ENCODE measurements around the gene UNC13B. TPM values are rescaled to one million over a fixed set of nuclear protein-coding genes. Genes with fewer than 3 reads are reported as not detected.

UNC13B gene
- total and polyA plus RNA-seq, 9 of the 15 experiments (the other 6 are each of a cell fraction or from before 2014, with no cell fraction given): 2.4 to 11.5 (median 8.6) TPM

DNA sequence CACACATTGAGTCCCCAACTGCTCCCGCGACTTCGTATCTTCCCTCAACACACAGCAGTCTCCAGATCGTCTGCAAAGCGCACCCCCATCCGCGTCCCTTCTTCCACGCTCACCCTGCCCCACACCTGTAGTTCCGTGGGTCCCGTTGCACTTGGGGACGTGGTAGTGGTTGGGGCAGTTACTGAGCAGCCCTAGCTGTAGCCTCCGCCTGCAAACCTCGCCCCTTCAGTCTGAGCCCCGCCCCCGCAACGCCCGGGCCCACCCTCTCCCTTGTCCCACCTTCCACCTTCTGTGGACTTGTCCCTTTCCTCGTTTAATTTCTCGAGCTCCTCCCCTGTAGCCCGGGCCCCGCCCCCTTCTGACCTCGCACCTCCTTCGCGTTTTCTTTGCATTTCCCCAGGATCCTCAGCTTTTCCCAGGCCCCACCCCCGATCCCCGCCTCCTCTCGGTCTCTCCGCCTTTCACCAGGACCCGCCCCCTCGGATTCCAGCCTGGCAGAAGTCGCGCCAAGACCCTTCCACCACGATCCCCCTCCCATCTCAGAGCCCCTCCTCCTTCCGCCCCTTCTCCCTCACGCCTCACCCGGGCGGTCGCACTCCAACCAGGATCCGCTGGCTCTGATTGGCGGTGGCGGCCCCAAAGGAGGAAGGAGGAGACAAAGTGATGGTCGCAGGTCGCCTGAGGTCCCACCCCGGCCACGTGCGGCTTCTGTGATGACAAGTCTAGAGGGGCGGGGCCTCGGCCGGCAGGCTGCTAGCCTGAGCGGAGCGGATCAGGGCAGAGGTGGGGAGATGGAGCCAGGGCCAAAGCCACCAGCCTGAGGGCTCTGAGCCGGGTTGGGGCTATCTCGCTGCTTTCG, 45.9 kb upstream of the UNC13B start, which contains the start of gene ATOSB (continued):
- TF ChIP-seq ZNF398 (CRISPR knock-in tag; IDR thresholded peaks at IDR 0.05) (no peak), TCF7L2 (IDR thresholded peaks at IDR 0.05; ENCODE audit: low read depth, low read length) (no peak), SNIP1 (IDR thresholded peaks at IDR 0.05; ENCODE audit: low read depth) (peak; percentile 86), KAT7 (CRISPR knock-in tag; IDR thresholded peaks at IDR 0.05; ENCODE audit: borderline replicate concordance) (no peak), PCBP2 (IDR thresholded peaks at IDR 0.05; ENCODE audit: low read depth, low read length, poor library complexity, severe bottlenecking) (no peak), NBN (IDR thresholded peaks at IDR 0.05; ENCODE audit: low read depth) (no peak), ZFX (CRISPR knock-in tag; IDR thresholded peaks at IDR 0.05) (peak; percentile 37; the same call in 1 of the 2 replicates), POLR2A (conservative IDR thresholded peaks at IDR 0.05) (peak; percentile 50; the same call in 1 of the 2 replicates), KDM2B (CRISPR knock-in tag; IDR thresholded peaks at IDR 0.05) (no peak), SUPT5H (IDR thresholded peaks at IDR 0.05) (peak; percentile 49; the same call in 1 of the 2 replicates), KLF16 (IDR thresholded peaks at IDR 0.05) (0 out of 2 replicates have a peak, but pooled peaks have one; percentile 41), GABPA (tag; conservative IDR thresholded peaks at IDR 0.05; ENCODE audit: low read depth) (peak; percentile 39), MTA1 (IDR thresholded peaks at IDR 0.05; ENCODE audit: borderline replicate concordance) (no peak), FOXK2 (conservative IDR thresholded peaks at IDR 0.05 in 1 of 2, IDR thresholded peaks at IDR 0.05 in 1 of 2; ENCODE audit: low read depth in 2 of 2) (peak; percentile 26 to 43; a peak in 1 of 4 replicates), BRF2 (IDR thresholded peaks at IDR 0.05; ENCODE audit: borderline replicate concordance, insufficient read depth, insufficient read length) (no peak), CLOCK (CRISPR knock-in tag; IDR thresholded peaks at IDR 0.05; ENCODE audit: borderline replicate concordance) (no peak)
- TF ChIP-seq, protein P1, sequence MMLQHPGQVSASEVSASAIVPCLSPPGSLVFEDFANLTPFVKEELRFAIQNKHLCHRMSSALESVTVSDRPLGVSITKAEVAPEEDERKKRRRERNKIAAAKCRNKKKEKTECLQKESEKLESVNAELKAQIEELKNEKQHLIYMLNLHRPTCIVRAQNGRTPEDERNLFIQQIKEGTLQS (IDR thresholded peaks at IDR 0.05): peak; percentile 36; the same call in 1 of the 2 replicates
- TF ChIP-seq, protein P1 (CRISPR knock-in tag; conservative IDR thresholded peaks at IDR 0.05): no peak
- TF ChIP-seq, protein P2, sequence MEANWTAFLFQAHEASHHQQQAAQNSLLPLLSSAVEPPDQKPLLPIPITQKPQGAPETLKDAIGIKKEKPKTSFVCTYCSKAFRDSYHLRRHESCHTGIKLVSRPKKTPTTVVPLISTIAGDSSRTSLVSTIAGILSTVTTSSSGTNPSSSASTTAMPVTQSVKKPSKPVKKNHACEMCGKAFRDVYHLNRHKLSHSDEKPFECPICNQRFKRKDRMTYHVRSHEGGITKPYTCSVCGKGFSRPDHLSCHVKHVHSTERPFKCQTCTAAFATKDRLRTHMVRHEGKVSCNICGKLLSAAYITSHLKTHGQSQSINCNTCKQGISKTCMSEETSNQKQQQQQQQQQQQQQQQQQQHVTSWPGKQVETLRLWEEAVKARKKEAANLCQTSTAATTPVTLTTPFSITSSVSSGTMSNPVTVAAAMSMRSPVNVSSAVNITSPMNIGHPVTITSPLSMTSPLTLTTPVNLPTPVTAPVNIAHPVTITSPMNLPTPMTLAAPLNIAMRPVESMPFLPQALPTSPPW (CRISPR knock-in tag; IDR thresholded peaks at IDR 0.05): peak; percentile 66
